H9 (cell line): Measurements from ENCODE around the gene AP3S2. TPM values are rescaled to one million over a fixed set of nuclear protein-coding genes. Genes with fewer than 3 reads are reported as not detected.

Experiments
- DNase-seq: peaks from one replicate; pipeline ENCODE4 v3.0.0-alpha.2; 2017
- H2AFZ ChIP-seq: one replicate; pipeline ENCODE4 v1.6.1; 2013; ENCODE audit warnings: mild to moderate bottlenecking, low read length, control low read depth, moderate library complexity
- H2AK5ac ChIP-seq: 2 replicates; pipeline ENCODE4 v1.6.1; 2013; ENCODE audit warnings: low read length, control low read depth, mixed read lengths; ENCODE audit not compliant: insufficient read length
- H2BK120ac ChIP-seq: one replicate; pipeline ENCODE4 v1.6.1; 2013; ENCODE audit warnings: low read depth, mild to moderate bottlenecking, low read length, control low read depth, inconsistent platforms; ENCODE audit not compliant: poor library complexity, severe bottlenecking
- H2BK12ac ChIP-seq: 2 replicates; pipeline ENCODE4 v1.6.1; 2013; ENCODE audit warnings: low read length, control low read depth, mixed read lengths, low read depth; ENCODE audit not compliant: insufficient read length
- H2BK15ac ChIP-seq: 2 replicates; pipeline ENCODE4 v1.6.1; 2013; ENCODE audit warnings: low read depth, low read length, control low read depth
- H2BK20ac ChIP-seq: one replicate; pipeline ENCODE4 v1.6.1; 2013; ENCODE audit warnings: low read depth, mild to moderate bottlenecking, low read length, control low read depth, inconsistent platforms; ENCODE audit not compliant: poor library complexity, severe bottlenecking
- H2BK5ac ChIP-seq: 2 replicates; pipeline ENCODE4 v1.6.1; 2013; ENCODE audit warnings: low read length, control low read depth, mixed read lengths; ENCODE audit not compliant: insufficient read length
- H3K14ac ChIP-seq: 2 replicates; pipeline ENCODE4 v1.6.1; 2013; ENCODE audit warnings: low read length, control low read depth; ENCODE audit not compliant: insufficient read depth
- H3K18ac ChIP-seq: 2 replicates; pipeline ENCODE4 v1.6.1; 2013; ENCODE audit warnings: low read depth, mild to moderate bottlenecking, mixed read lengths, low read length, control low read depth; ENCODE audit not compliant: insufficient read length
- H3K23ac ChIP-seq: 2 replicates; pipeline ENCODE4 v1.6.1; 2013; ENCODE audit warnings: low read length, control low read depth, mixed read lengths, low read depth; ENCODE audit not compliant: insufficient read length
- H3K23me2 ChIP-seq: 2 replicates; pipeline ENCODE4 v1.6.1; 2013; ENCODE audit warnings: low read depth, mild to moderate bottlenecking, mixed read lengths, low read length, control low read depth; ENCODE audit not compliant: insufficient read length, poor library complexity, severe bottlenecking
- H3K27ac ChIP-seq: 2 replicates; pipeline ENCODE4 v1.5.1; 2013; ENCODE audit warnings: low read length, control low read depth, mixed read lengths, low read depth; ENCODE audit not compliant: insufficient read length
- H3K27me3 ChIP-seq: 2 replicates; pipeline ENCODE4 v1.6.1; 2013; ENCODE audit warnings: low read length, control low read depth, inconsistent platforms; ENCODE audit not compliant: insufficient read depth
- H3K4ac ChIP-seq: 2 replicates; pipeline ENCODE4 v1.6.1; 2013; ENCODE audit warnings: low read depth, mild to moderate bottlenecking, control low read depth, inconsistent platforms, low read length, moderate library complexity
- H3K4me1 ChIP-seq: 2 replicates; pipeline ENCODE4 v1.6.1; 2013; ENCODE audit warnings: low read length, control low read depth, inconsistent platforms; ENCODE audit not compliant: insufficient read depth
- H3K4me2 ChIP-seq: 2 replicates; pipeline ENCODE4 v1.6.1; 2013; ENCODE audit warnings: low read length, control low read depth, mixed read lengths; ENCODE audit not compliant: insufficient read length, insufficient read depth
- H3K56ac ChIP-seq: 2 replicates; pipeline ENCODE4 v1.6.1; 2013; ENCODE audit warnings: low read depth, mild to moderate bottlenecking, mixed read lengths, low read length, control low read depth; ENCODE audit not compliant: insufficient read length
- H3K79me1 ChIP-seq: 2 replicates; pipeline ENCODE4 v1.6.1; 2013; ENCODE audit warnings: low read depth, mild to moderate bottlenecking, moderate library complexity, low read length, control low read depth, inconsistent platforms; ENCODE audit not compliant: insufficient read depth, poor library complexity, severe bottlenecking
- H3K79me2 ChIP-seq: 2 replicates; pipeline ENCODE4 v1.6.1; 2013; ENCODE audit warnings: low read length, control low read depth, inconsistent platforms; ENCODE audit not compliant: insufficient read depth
- H3K9ac ChIP-seq: 2 replicates; pipeline ENCODE4 v1.6.1; 2013; ENCODE audit warnings: low read length, control low read depth, mixed read lengths; ENCODE audit not compliant: insufficient read length; ENCODE audit errors: extremely low read depth
- H3K9me3 ChIP-seq: one replicate; pipeline ENCODE4 v1.6.1; 2013; ENCODE audit warnings: low read depth, low read length, inconsistent platforms; ENCODE audit not compliant: control insufficient read depth
- H3T11ph ChIP-seq: one replicate; pipeline ENCODE4 v1.6.1; 2013; ENCODE audit warnings: mild to moderate bottlenecking, low read length, control low read depth, inconsistent platforms
- H4K20me1 ChIP-seq: one replicate; pipeline ENCODE4 v1.6.1; 2013; ENCODE audit not compliant: control insufficient read depth, insufficient read length, insufficient read depth
- H4K5ac ChIP-seq: 2 replicates; pipeline ENCODE4 v1.6.1; 2013; ENCODE audit warnings: low read depth, mild to moderate bottlenecking, mixed read lengths, low read length, control low read depth; ENCODE audit not compliant: insufficient read length
- H4K8ac ChIP-seq: replicated peaks from 2 replicates; pipeline ENCODE4 v1.6.1; 2013; ENCODE audit warnings: low read length, control low read depth, mixed read lengths, low read depth; ENCODE audit not compliant: insufficient read length
- H4K91ac ChIP-seq: 2 replicates; pipeline ENCODE4 v1.6.1; 2013; ENCODE audit warnings: low read depth, mild to moderate bottlenecking, moderate library complexity, mixed read lengths, low read length, control low read depth; ENCODE audit not compliant: insufficient read length
- H3K27ac Mint-ChIP-seq, 3 experiments: 2 replicates in 2 of 3; 3 replicates in 1 of 3; pipeline ENCODE4 v1.8.0; 2020 to 2021; ENCODE audit warnings: mixed read lengths in 3 of 3, mild to moderate bottlenecking in 1 of 3, moderate library complexity in 1 of 3
- H3K27me3 Mint-ChIP-seq: 2 replicates; pipeline ENCODE4 v1.8.0; 2021; ENCODE audit warnings: low read depth, mild to moderate bottlenecking, moderate library complexity, mixed read lengths
- H3K36me3 Mint-ChIP-seq, 3 experiments: 2 replicates in 2 of 3; 3 replicates in 1 of 3; pipeline ENCODE4 v1.8.0; 2020 to 2021; ENCODE audit warnings: low read depth in 3 of 3, mixed read lengths in 3 of 3; ENCODE audit not compliant: insufficient read depth in 1 of 3
- H3K4me1 Mint-ChIP-seq, 2 experiments: 2 replicates each; pipeline ENCODE4 v1.8.0; 2020; ENCODE audit warnings: mixed read lengths in 2 of 2
- H3K4me3 Mint-ChIP-seq, 2 experiments: 2 replicates in 1 of 2; 3 replicates in 1 of 2; pipeline ENCODE4 v1.8.0; 2020 to 2021; ENCODE audit warnings: mild to moderate bottlenecking in 2 of 2, mixed read lengths in 2 of 2, moderate library complexity in 1 of 2
- H3K9me3 Mint-ChIP-seq, 2 experiments: 2 replicates in 1 of 2; 3 replicates in 1 of 2; pipeline ENCODE4 v1.8.0; 2020; ENCODE audit warnings: mild to moderate bottlenecking in 2 of 2, mixed read lengths in 2 of 2, moderate library complexity in 1 of 2
- WGBS: extraction: QIAGEN DNeasy Blood & Tissue Kit; methylation state at CpG from one replicate; pipeline ENCODE4 v1.1.7; 2013; ENCODE audit warnings: missing lambda C conversion rate, low lambda C conversion rate, mixed read lengths; ENCODE audit not compliant: insufficient read length; ENCODE audit errors: extremely low coverage; 5-methylcytosine and 5-hydroxymethylcytosine counted together
- total RNA-seq: library from RNA; stranded (reverse); gene quantifications from 2 replicates; pipeline ENCODE4 v1.2.1, GENCODE V29; 2021
- TF ChIP-seq, protein P1 (sequence below): fragments of 200-600 bp; sonication (generic); conservative IDR thresholded peaks from 3 replicates; pipeline ENCODE4 v1.8.0; 2021; ENCODE audit warnings: antibody characterized with exemption, mild to moderate bottlenecking

AP3S2 gene
- total RNA-seq, 1 experiment from 2014 or later, result 33.9 TPM

GRCh38 chr15:89874926-89875564, 18.7 kb downstream of the AP3S2 start:
- Histone ChIP-seq H2AFZ (no peak overlapping the region), H2BK5ac (no peak overlapping the region), H3K9ac (no peak overlapping the region), H4K8ac (no peak overlapping the region), H3K23ac (no peak overlapping the region), H2BK120ac (no peak overlapping the region), H3K27ac (no peak overlapping the region), H3K23me2 (no peaks in the 10 kb centered on the region), H4K5ac (no peak overlapping the region), H4K91ac (no peak overlapping the region), H3K9me3 (no peaks in the 10 kb centered on the region), H2BK15ac (no peak overlapping the region), H3K79me1 (no peaks in the 10 kb centered on the region), H3K4me2 (no peak overlapping the region), H3K56ac (no peak overlapping the region), H3K27me3 (no peaks in the 10 kb centered on the region), H3K14ac (no peak overlapping the region), H2BK12ac (no peak overlapping the region), H3K4me1 (no peaks in the 10 kb centered on the region), H3K18ac (no peak overlapping the region), H3T11ph (no peak overlapping the region), H3K79me2 (no peaks in the 10 kb centered on the region), H2AK5ac (no peak overlapping the region), H4K20me1 (no peaks in the 10 kb centered on the region), H3K4ac (no peak overlapping the region), H2BK20ac (no peak overlapping the region)
- Mint-ChIP-seq H3K27me3 (no peaks in the 10 kb centered on the region), H3K4me3 (no peak overlapping the region), H3K4me1 (no peaks in the 10 kb centered on the region; a peak in 1 of 4 replicates), H3K9me3 (peaks cover under 1 to 1% of the 10 kb centered on the region in 2 experiments; a peak in 2 of 5 replicates), H3K27ac (peak overlapping the region in 1 of 3 experiments; percentile 52; a peak in 2 of 7 replicates), H3K36me3 (peaks cover 11 to 47% (median 44%) of the 10 kb centered on the region in 3 experiments)
- TF ChIP-seq, protein P1, sequence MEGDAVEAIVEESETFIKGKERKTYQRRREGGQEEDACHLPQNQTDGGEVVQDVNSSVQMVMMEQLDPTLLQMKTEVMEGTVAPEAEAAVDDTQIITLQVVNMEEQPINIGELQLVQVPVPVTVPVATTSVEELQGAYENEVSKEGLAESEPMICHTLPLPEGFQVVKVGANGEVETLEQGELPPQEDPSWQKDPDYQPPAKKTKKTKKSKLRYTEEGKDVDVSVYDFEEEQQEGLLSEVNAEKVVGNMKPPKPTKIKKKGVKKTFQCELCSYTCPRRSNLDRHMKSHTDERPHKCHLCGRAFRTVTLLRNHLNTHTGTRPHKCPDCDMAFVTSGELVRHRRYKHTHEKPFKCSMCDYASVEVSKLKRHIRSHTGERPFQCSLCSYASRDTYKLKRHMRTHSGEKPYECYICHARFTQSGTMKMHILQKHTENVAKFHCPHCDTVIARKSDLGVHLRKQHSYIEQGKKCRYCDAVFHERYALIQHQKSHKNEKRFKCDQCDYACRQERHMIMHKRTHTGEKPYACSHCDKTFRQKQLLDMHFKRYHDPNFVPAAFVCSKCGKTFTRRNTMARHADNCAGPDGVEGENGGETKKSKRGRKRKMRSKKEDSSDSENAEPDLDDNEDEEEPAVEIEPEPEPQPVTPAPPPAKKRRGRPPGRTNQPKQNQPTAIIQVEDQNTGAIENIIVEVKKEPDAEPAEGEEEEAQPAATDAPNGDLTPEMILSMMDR, result peak; percentile 97
- peak; percentile 84 for DNase-seq
- WGBS, result no CpG with 5 or more reads among the region's 10 CpGs
